Neural cell (in vitro differentiated cells): Measurements from ENCODE around the gene FAM153A.
"Not testable (repeated sequence)": the region's sequence is repeated elsewhere in the genome, so short reads cannot be mapped to it uniquely, and the experiment has no call there.

ENCODE experiments used
- CTCF ChIP-seq: fragments of 450-650 bp; IDR thresholded peaks from 2 replicates; pipeline ENCODE4 v1.5.1; 2014; ENCODE audit warnings: antibody characterized with exemption, mild to moderate bottlenecking, moderate library complexity; ENCODE audit not compliant: poor library complexity, severe bottlenecking
- EZH2 ChIP-seq: fragments of 200-600, 300-800 bp; shearing (Covaris generic), sonication (generic); IDR thresholded peaks from 2 replicates; pipeline ENCODE4 v1.6.1; 2014; ENCODE audit warnings: antibody characterized with exemption, low read length, borderline replicate concordance, mild to moderate bottlenecking; ENCODE audit not compliant: insufficient read depth, poor library complexity, severe bottlenecking

- not testable (repeated sequence) for TF ChIP-seq CTCF, EZH2
These were observed 86.6 kb downstream of the FAM153A start for GRCh38 chr5:177696100-177696499.
